ENCODE measurements around the gene EXOC7. TPM values are rescaled to one million over a fixed set of nuclear protein-coding genes. Genes with fewer than 3 reads are reported as not detected.
"Not testable (repeated sequence)": the region's sequence is repeated elsewhere in the genome, so short reads cannot be mapped to it uniquely, and the experiment has no call there.

Gene EXOC7
- total and polyA plus RNA-seq, 2 donors, result 74.8 to 75.3 TPM

DNA sequence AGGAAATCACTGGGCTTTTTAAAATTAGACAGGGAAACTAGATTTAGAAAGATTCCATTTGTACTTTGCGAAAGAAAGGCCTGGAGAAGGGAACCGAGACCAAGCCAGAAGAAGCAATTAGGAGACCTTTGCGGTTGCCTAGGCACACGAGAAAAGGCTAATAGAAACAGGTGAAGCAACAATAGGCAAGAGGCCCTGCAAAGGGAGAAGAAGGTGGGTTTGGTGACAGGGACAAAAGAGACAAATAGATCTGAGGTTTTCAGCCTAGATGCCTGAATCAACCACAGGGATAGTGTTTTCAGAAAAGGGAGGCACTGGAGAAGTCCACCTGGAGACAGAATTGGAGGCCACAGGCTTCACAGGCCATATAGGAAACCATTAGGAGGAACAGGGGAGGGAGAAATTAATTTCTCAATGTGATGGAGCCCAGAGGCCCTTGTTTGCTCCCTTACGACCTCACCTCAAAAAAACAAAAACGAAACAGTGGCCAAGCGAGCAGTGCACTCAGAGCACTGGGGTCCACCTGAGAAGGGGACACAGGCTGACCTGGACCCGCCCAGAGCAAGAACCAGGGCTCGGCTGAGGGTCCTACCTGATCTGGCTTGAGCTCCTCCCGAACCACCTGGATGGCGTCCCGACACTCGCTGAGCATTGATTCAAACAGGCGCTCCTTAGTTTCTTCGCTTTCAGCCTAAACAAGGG lies 53.6 kb downstream of the EXOC7 start:
- H3K4me1 ChIP-seq (ENCODE audit: insufficient read depth), result no peaks in the 10 kb centered on the region
- 94% methylated on average over 15 of the region's 15 CpGs for WGBS
- H3K27ac ChIP-seq (ENCODE audit: low read depth), result no peak overlapping the region
- DNase-seq (ENCODE audit: extremely low spot score), result no peak
- no peak overlapping the region for H3K4me3 ChIP-seq (ENCODE audit: low read depth, low read length)
- H3K36me3 ChIP-seq (ENCODE audit: insufficient read depth), result peaks cover 2% of the 10 kb centered on the region

DNA sequence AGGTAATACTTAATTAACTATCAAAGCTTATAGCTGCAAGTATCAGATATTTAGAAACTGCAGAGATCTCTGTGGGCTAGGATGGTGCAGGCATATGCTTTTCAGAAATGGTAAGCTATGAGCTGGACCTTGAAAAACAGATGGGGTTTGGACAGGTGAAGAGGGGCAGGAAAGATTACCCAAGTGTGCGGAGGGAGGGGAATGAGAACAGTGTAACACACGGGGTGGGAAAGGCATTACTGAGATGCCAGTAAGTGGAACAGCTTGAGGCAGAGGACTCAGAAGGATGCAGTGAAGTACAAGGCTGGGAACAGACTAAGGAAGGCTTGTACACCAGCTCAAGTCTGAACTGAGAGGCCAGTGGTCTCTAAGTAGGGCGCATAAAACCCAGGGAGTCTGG lies 54.3 kb downstream of the EXOC7 start:
- no peak overlapping the region for H3K27ac ChIP-seq (ENCODE audit: low read depth)
- H3K4me3 ChIP-seq (ENCODE audit: low read depth, low read length), result no peak overlapping the region
- no peaks in the 10 kb centered on the region for H3K4me1 ChIP-seq (ENCODE audit: insufficient read depth)
- DNase-seq (ENCODE audit: extremely low spot score), result no peak
- H3K36me3 ChIP-seq (ENCODE audit: insufficient read depth), result peaks cover 2% of the 10 kb centered on the region
- 93% methylated on average over 3 of the region's 3 CpGs for WGBS

DNA sequence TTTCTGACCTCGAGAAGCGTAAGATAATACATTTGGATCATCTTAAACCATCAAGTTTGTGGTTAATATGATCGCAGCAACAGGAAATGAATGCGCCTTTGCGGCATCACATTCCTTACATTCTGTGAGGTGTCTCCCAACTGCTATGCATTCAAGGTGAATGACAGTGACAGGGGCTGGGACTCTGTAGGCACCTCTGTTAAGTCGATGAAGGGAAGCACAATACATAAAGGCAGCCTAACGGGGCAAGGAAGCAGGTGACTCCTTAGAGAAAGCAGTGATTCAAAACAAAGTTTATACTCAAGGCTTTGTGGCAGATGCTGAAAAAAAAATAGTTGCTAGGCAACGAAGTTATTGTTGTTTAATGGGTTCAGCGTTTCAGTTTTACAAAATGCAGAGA lies 54.9 kb downstream of the EXOC7 start:
- WGBS, result 82% methylated on average over 9 of the region's 9 CpGs
- no peak overlapping the region for H3K27ac ChIP-seq (ENCODE audit: low read depth)
- no peak for DNase-seq (ENCODE audit: extremely low spot score)
- H3K4me1 ChIP-seq (ENCODE audit: insufficient read depth), result no peaks in the 10 kb centered on the region
- no peak overlapping the region for H3K4me3 ChIP-seq (ENCODE audit: low read depth, low read length)
- peaks cover 2% of the 10 kb centered on the region for H3K36me3 ChIP-seq (ENCODE audit: insufficient read depth)

DNA sequence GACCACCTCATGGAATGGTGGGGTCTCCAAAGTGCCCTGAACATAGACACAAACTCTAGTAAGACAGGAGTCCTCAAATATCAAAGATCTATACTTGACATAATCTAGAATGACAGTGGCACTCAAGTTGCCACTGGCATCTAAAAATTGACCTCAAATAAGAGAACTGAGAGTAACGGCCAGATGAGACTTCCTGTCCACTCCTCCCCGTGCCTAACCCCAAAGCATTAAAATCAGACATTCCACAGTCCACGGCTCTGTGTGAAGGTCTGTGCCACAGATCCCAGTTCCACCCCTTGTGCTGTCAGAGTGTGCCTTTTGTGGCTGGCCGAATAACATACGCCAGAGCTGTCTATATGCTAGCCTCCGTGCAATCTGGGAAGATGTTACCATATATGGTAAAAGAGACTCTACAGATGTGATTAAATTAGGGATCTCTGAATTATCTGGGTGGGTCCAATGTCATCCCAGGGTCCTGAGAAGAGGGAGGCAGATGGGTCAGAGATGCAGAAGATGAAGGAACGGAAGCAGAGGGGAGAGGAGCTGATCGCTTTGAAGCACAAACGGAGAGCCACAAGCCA lies 55.5 kb downstream of the EXOC7 start:
- H3K27ac ChIP-seq (ENCODE audit: low read depth), result no peak overlapping the region
- H3K4me1 ChIP-seq (ENCODE audit: insufficient read depth), result no peaks in the 10 kb centered on the region
- peaks cover 2% of the 10 kb centered on the region for H3K36me3 ChIP-seq (ENCODE audit: insufficient read depth)
- 78% methylated on average over 9 of the region's 9 CpGs for WGBS
- no peak overlapping the region for H3K4me3 ChIP-seq (ENCODE audit: low read depth, low read length)
- no peak for DNase-seq (ENCODE audit: extremely low spot score)

DNA sequence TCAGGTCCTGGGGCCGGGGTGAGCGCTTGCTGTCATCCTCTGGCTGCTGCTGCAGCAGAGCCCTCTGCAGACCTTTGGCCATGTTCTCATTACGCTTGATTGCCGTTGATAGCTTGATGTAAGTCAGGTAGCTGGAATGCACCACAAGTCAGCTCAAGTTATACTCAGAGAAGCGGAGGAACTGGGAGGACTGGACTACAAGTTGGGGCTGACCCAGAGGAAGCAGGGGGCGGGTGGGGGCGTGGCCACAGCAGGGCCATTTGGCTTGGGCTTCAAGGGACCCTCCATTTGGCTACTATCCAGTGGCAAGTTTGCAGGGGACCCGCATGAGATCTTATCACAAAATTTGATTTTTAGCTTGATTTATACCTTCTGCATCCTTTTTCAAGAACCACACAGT lies 57.5 kb downstream of the EXOC7 start:
- Histone ChIP-seq H3K36me3 (ENCODE audit: insufficient read depth) (peaks cover 6% of the 10 kb centered on the region), H3K4me1 (ENCODE audit: insufficient read depth) (no peaks in the 10 kb centered on the region), H3K27ac (ENCODE audit: low read depth) (no peak overlapping the region), H3K4me3 (ENCODE audit: low read depth, low read length) (no peak overlapping the region)
- peak; percentile 47 for DNase-seq (ENCODE audit: extremely low spot score)
- 82% methylated on average over 8 of the region's 8 CpGs for WGBS

DNA sequence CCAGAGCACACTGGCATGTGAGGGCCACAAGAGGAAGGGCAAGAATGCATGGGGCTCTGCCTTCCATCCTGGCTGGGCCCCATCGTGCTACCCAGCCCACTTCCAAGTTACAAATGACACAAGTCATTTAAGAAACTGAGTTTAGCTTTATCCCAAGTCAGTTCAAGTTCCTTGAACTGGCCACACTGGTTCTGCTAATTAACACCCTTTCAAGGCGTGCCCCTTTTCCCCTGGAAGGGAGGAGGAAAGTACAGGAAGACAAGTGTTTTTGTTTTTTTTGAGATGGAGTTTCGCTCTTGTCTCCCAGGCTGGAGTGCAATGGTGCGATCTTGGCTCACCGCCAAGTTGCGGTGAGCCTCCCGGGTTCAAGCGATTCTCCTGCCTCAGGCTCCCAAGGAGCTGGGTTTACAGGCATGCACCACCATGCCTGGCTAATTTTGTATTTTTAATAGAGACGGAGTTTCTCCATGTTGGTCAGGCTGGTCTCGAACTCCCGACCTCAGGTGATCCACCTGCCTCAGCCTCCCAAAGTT lies 59.0 kb downstream of the EXOC7 start:
- H3K27ac ChIP-seq (ENCODE audit: low read depth); H3K36me3 ChIP-seq (ENCODE audit: insufficient read depth); DNase-seq (ENCODE audit: extremely low spot score); H3K4me3 ChIP-seq (ENCODE audit: low read depth, low read length); H3K4me1 ChIP-seq (ENCODE audit: insufficient read depth): not testable (repeated sequence)
- 84% methylated on average over 11 of the region's 11 CpGs for WGBS

DNA sequence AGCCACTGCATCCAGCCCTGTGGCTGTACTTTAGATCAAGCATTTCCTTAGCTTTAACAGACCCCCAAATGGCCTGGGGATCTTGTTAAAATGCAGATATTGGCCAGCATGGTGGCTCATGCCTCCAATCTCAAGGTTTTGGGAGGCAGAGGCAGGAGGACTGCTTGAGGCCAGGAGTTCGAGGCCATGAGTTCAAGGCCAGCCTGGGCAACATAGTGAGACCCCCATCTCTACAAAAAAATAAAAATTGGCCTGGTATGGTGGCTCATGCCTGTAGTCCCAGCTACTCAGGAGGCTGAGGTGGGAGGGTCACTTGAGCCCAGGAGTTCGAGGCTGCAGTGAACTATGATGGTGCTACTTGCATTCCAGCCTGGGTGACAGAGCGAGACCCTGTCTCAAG lies 60.7 kb downstream of the EXOC7 start:
- 99% methylated on average over 3 of the region's 3 CpGs for WGBS
- H3K4me1 ChIP-seq (ENCODE audit: insufficient read depth); H3K27ac ChIP-seq (ENCODE audit: low read depth); DNase-seq (ENCODE audit: extremely low spot score); H3K4me3 ChIP-seq (ENCODE audit: low read depth, low read length); H3K36me3 ChIP-seq (ENCODE audit: insufficient read depth): not testable (repeated sequence)

DNA sequence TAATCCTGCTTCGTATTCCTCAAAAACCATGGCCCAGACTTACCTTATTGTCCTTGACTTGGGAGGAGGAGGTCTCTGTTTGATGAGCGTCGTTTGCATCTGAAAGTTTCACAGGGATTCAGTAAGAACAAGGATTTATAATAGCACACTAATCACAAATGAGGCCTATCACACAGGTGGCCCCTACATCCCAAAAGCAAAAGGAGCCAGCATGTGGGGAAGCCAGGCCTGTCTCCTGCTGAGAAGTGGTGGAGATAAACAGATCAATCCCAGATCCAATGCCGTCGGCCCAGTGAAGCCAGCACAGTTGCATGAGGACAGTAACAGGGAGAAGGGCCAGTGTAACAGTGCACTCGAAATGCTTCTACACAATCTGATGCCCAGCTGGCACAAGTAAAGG lies 63.2 kb downstream of the EXOC7 start:
- H3K27ac ChIP-seq (ENCODE audit: low read depth), result no peak overlapping the region
- peaks cover 7% of the 10 kb centered on the region for H3K36me3 ChIP-seq (ENCODE audit: insufficient read depth)
- 79% methylated on average over 6 of the region's 6 CpGs for WGBS
- DNase-seq (ENCODE audit: extremely low spot score), result no peak
- no peaks in the 10 kb centered on the region for H3K4me1 ChIP-seq (ENCODE audit: insufficient read depth)
- H3K4me3 ChIP-seq (ENCODE audit: low read depth, low read length), result no peak overlapping the region

DNA sequence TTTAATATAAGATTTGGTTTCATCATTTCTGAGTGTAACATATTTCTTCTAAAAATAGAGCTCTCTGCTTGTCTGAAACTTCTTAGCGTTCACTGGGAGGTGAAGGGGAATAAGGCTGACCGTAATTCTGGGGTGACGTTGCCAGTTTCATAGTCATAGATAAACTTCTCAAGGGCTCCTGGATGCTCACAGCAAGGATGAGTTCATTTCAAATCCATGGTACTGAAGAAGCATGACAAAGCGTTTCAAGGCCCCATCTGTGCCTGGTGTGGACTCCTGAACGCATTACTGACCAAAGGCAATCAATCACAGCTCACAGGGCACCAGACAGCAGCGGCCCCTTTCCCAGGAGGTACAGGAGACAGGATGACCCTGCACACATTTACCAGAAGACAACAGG lies 64.5 kb downstream of the EXOC7 start:
- H3K4me3 ChIP-seq (ENCODE audit: low read depth, low read length), result no peak overlapping the region
- H3K27ac ChIP-seq (ENCODE audit: low read depth), result no peak overlapping the region
- WGBS, result 65% methylated on average over 6 of the region's 6 CpGs
- no peak for DNase-seq (ENCODE audit: extremely low spot score)
- H3K4me1 ChIP-seq (ENCODE audit: insufficient read depth), result no peaks in the 10 kb centered on the region
- H3K36me3 ChIP-seq (ENCODE audit: insufficient read depth), result peaks cover 7% of the 10 kb centered on the region

DNA sequence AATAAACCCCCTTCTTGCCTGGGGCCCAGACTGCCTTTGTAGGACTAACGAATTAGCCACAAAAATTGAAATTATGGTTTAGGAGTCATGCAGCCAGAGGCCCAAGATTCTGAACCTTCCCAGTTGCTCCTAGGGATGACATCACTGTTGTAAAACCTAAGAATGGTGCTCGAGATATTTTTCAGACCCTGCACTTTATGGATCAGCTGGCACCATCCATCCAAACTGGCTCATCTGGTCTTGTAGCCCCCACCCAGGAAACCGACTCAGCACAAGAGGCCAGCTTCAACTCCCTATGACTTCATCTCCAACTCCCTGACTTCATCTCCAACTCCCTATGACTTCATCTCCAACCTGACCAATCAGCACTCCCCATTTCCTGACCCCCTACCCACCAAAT lies 65.5 kb downstream of the EXOC7 start:
- no peak overlapping the region for H3K4me3 ChIP-seq (ENCODE audit: low read depth, low read length)
- no peaks in the 10 kb centered on the region for H3K4me1 ChIP-seq (ENCODE audit: insufficient read depth)
- WGBS, result 63% methylated on average over 3 of the region's 3 CpGs
- peaks cover 7% of the 10 kb centered on the region for H3K36me3 ChIP-seq (ENCODE audit: insufficient read depth)
- DNase-seq (ENCODE audit: extremely low spot score), result no peak
- no peak overlapping the region for H3K27ac ChIP-seq (ENCODE audit: low read depth)

DNA sequence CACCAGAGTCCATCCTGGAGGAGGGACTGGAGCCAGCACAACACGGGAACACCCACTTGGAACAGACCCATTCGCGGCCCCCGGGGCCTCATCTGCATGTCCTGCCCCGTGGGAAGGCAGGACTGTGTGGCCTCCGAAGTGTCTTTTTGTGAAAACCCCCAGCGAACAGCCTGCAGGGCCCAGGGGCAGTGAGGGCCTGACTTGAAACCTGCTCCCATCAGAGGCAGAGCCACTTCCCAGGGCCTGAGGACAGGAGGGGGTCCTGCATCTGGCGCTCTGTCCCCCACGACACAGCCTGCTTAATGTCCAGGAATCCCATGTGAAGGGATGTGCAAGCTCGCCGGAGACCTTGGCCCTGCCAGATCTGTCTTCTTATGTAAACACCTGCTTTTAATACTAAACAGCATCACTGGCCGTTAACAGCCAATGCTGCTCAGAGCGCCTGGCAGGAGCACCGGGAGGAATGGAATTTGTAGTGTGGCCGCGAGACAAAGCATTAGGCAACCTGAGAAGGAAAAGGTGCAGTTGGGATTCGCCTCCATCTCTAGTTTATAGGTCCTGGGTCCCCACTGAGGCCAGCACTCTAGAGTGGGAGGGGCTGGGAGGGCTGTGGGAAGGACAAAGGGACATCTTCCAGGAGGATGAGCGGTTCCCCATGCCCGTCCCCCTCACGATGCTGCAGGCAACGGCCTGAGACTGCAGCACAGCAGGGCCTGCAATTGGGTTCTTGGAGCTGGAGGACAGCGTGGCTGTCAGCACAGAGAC lies 66.9 kb downstream of the EXOC7 start:
- Histone ChIP-seq H3K4me1 (ENCODE audit: insufficient read depth) (no peaks in the 10 kb centered on the region), H3K4me3 (ENCODE audit: low read depth, low read length) (no peak overlapping the region), H3K36me3 (ENCODE audit: insufficient read depth) (peaks cover 7% of the 10 kb centered on the region), H3K27ac (ENCODE audit: low read depth) (no peak overlapping the region)
- DNase-seq (ENCODE audit: extremely low spot score), result no peak
- WGBS, result 29% methylated on average over 22 of the region's 22 CpGs

DNA sequence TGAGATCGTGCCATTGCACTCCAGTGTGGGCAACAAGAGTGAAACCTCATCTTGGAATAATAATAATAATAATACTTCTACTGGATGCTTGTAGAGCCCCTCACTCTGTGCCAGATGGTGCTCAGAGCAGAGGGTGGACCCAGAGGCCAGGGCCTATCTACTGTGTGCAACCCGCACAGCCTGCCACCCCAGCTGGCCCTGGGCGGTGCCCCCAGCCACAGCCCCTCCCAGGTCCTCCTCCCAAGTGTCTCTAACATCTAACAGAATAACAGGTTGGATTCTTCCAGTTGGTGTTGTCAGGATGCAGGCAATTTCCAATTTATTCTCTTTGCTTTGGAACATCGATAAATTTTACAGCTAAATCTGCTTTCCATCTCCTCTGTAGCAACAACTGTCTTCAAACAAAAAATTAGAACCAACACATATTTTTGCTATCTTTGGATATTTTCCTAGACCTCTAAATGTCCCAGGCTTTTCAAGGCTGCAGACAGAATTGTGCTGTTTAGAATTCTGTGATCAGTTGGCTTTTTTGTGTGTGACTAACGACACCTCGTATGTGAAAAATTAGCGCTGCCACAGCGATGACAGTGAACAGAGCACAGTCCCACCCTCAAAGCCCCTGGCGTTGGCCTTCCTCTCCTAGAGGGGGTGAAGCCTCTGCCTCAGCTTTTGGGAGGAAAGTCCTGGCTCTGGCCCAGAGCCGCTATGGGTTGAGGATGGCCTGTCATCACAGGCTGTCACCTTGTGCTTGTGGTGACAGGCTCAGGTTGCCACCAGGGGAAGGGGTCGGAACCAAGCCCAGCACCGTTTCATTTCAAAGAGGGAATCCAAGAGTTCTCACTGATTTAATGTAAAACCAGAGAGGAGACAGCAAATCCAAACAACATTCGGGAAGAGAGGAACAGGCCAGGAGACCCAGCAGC lies 68.9 kb downstream of the EXOC7 start:
- 47% methylated on average over 13 of the region's 13 CpGs for WGBS
- no peak for DNase-seq (ENCODE audit: extremely low spot score)
- no peak overlapping the region for H3K4me3 ChIP-seq (ENCODE audit: low read depth, low read length)

DNA sequence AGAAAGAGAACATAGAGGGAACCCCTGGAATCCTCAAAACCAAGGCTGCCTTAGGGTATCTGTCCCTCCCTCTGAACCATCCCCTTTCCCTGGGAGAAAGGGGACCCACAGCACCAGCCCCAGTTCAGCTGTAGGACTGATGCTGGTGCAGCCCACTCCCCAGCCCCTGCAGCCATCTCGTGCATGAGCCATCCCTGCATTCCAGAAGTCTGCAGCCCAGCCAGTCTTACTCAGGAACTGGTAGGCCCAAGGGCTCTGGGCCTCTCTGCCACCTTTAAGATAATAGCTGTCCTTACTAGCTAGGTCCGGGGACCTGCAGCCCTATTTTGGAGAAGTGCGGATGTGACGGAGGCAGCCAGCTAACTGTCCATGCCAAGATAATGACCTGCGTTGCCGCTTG lies 70.4 kb downstream of the EXOC7 start:
- WGBS, result 97% methylated on average over 6 of the region's 6 CpGs
- Histone ChIP-seq H3K27ac (ENCODE audit: low read depth) (no peak overlapping the region), H3K4me1 (ENCODE audit: insufficient read depth) (no peaks in the 10 kb centered on the region), H3K36me3 (ENCODE audit: insufficient read depth) (no peaks in the 10 kb centered on the region), H3K4me3 (ENCODE audit: low read depth, low read length) (no peak overlapping the region)
- DNase-seq (ENCODE audit: extremely low spot score), result no peak

More for the DNA sequence above, 68.9 kb downstream of the EXOC7 start:
- Histone ChIP-seq H3K4me1 (ENCODE audit: insufficient read depth) (no peaks in the 10 kb centered on the region), H3K27ac (ENCODE audit: low read depth) (no peak overlapping the region), H3K36me3 (ENCODE audit: insufficient read depth) (no peaks in the 10 kb centered on the region)
